Inflammatory macrophage treated with lipopolysaccharide for 4 hours (primary cell): ENCODE measurements around the gene SLC37A3.

Source experiments
- DNase-seq: peaks from one replicate; pipeline ENCODE4 v3.0.0-alpha.2; 2020

Gene SLC37A3

GRCh38 chr7:140308060-140308459, 90.3 kb downstream of the SLC37A3 start:
- DNase-seq = no peak

- peak; percentile 50 for DNase-seq
Measured at GRCh38 chr7:140304191-140304799, 94.0 kb downstream of the SLC37A3 start.

GRCh38 chr7:140300243-140301136, 97.8 kb downstream of the SLC37A3 start:
- DNase-seq = peak; percentile 40

- DNase-seq = no peak
Measured at GRCh38 chr7:140298213-140298612, 100.1 kb downstream of the SLC37A3 start.

- DNase-seq = no peak
Measured at GRCh38 chr7:140297192-140297591, 101.1 kb downstream of the SLC37A3 start.

- DNase-seq = no peak
Measured at GRCh38 chr7:140295224-140295738, 103.0 kb downstream of the SLC37A3 start.

- peak; percentile 32 for DNase-seq
Measured at GRCh38 chr7:140294454-140294853, 103.9 kb downstream of the SLC37A3 start.

- no peak for DNase-seq
Measured at GRCh38 chr7:140292438-140292837, 105.9 kb downstream of the SLC37A3 start.

- DNase-seq = no peak
Measured at GRCh38 chr7:140289804-140290203, 108.5 kb downstream of the SLC37A3 start.

GRCh38 chr7:140287988-140288387, 110.3 kb downstream of the SLC37A3 start:
- no peak for DNase-seq

- DNase-seq = peak; percentile 11
Measured at GRCh38 chr7:140285938-140286337, 112.4 kb downstream of the SLC37A3 start.

GRCh38 chr7:140284062-140284461, 114.3 kb downstream of the SLC37A3 start:
- DNase-seq = no peak
